GM21717 (cell line): ENCODE measurements around the gene PRM2.
"Not testable (repeated sequence)": the region's sequence is repeated elsewhere in the genome, so short reads cannot be mapped to it uniquely, and the experiment has no call there.

Source experiments
- ATAC-seq: cut with Tn5 transposase; IDR thresholded peaks from one replicate; pipeline ENCODE4 v1.9.1; 2021; ENCODE audit warnings: mild to moderate bottlenecking, moderate library complexity; ENCODE audit not compliant: unreplicated experiment

Gene PRM2

GRCh38 chr16:11307639-11308492 is 31.6 kb upstream of the PRM2 start:
- ATAC-seq, result no peak

DNA sequence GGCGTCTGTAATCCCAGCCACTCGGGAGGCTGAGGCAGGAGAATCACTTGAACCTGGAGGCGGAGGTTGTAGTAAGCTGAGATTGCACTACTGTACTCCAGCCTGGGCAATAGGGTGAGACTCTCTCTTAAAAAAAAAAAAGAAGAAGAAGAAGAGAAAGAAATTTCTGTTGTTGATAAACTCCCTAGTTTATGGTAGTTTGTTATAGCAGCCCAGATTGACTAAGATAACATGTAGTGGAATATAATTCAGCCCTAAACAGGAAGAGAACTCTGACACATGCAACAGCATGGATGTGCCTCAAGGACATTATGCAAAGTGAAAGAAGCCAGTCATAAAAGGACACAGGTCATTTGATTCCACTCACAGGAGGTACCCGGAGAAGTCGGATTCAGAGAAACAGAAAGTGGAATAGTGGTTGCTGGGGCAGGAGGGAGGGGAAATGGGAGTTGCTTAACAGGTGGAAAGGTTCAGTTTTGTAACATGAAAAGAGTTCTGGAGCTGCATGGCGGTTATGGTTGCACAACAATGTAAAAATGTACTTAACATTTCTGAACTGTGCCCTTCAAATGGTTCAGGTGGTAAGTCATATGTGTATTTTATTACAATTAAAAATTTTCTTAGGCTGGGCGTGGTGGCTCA is 30.8 kb upstream of the PRM2 start:
- no peak for ATAC-seq

GRCh38 chr16:11306381-11306780 is 30.1 kb upstream of the PRM2 start:
- ATAC-seq, result no peak

DNA sequence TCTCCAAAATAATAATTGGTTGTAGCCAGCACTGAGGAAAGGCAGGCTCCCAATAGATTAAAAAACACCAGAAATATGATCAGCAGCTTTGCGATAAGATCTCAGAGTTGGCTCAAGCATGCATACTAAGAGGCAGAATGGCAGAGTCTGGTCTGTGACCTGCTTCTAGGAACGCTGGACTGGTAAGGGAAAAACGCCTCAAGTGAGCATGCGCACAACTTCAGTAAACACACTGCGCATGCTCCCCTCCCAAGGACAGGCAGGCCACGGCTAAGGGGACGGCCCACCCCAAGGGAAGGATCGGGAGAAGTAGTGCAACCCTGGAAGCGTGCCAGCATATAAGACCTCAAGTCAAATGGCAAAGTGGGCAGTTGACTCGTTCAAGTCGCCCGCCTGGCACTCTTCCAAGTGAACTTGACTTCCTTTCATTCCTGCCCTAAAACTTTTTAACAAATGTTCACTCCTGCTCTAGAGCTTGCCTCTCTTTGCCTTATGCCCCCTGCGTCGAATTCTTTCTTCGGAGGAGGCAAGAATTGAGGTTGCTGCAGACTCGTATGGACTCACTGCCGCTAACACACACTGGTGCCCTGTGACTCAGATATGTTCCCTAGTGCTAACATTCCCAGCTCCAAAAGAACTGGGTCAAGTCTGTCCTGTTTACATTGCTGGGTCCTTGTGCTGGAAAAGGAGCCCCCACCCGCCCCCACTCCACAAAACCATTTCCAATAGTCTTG is 27.3 kb upstream of the PRM2 start:
- ATAC-seq, result no peak

DNA sequence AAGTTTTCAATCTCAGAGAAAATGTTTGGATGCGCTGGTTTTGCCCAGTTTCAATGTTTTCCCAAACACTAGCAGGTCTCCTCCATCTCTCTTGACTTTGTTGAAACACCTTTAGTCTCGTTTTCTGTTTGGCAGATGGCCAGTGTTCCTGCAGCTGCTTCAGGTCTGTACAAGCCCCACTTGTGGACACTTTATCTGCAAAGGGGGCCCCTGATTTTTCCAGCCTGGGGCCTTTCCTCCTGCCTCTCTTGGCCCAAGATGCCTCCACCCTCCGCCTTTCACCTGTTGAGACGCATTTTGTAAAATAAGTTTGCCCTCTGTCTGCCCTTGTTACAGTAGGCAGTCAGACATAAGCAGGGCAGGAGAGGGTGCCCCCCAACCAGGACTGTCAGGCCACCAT is 26.7 kb upstream of the PRM2 start:
- ATAC-seq, result no peak

- no peak for ATAC-seq
These were observed 25.6 kb upstream of the PRM2 start for GRCh38 chr16:11301645-11302501.

DNA sequence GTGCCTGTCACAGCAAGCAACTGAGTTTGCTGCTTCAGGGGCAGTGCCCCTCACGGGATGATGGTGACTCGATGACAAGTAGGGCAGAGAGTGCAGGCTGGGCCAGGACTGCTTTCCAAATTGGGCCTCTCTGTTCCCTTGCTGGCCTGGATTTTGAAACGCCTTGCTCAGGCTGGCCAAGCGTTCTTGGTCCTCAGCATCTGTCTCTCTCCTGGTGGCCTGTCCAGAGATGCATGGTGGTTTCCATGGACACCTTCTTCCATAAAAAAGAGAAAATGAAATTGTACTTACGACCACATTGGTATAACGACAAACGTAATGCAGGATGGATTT is 24.2 kb upstream of the PRM2 start:
- no peak for ATAC-seq

DNA sequence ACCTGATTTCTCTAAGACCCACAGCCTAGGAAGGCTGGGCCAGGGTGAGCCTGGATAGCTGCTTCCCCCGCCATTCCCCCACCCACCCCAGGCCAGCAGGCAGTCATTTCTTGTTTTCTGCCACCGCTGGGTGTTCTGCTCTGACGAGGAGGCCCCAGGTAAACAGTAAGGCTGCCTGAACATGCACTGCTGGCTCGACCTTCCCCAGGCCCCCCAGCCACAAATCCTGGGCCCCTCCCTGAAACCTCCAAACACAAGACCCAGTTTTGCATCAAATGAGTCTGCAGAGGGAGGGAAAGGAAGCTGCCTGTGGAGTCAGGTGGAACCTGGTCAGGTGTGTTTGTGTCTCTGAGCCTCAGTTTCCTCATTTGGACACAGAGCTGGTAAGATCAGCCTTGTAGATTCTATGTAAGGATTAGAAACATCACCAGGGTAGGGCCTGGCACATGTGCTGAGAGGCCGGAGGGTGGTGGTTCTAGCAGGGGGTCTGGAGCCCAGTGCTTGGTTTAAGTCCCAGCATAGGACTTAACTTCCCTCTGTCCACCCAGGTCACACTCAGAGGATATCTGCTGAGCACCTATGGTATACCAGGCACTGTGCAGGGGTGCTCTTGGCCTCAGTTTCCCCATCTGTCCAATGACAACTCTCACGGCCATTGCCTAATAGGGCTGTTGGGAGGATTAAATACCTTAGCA is 23.7 kb upstream of the PRM2 start:
- no peak for ATAC-seq

DNA sequence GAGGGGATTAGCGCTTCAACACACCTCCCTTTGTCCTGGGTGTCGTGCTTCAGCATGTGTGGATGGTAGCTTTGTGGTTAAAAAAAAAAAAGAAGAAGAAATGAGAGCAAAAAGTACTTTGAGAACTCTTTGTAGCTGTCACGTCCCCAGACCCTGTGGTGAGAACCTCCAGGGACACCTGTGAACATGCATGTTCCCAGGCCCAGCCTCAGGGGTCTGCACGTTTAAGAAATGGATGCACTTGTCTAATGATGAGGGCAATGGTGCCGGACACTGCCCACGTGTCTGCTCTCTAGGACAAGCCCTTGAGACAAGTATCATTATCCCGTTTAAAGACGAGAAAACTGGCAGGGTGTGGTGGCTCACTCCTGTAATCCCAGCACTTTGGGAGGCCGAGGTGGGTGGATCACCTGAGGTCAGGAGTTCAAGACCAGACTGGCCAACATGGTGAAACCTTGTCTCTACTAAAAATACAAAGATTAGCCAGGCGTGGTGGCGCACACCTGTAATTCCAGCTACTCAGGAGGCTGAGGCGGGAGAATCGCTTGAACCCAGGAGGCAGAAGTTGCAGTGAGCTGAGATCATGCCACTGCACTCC is 22.8 kb upstream of the PRM2 start:
- not testable (repeated sequence) for ATAC-seq

GRCh38 chr16:11298143-11298900 is 22.0 kb upstream of the PRM2 start:
- no peak for ATAC-seq

GRCh38 chr16:11297492-11298142 is 21.3 kb upstream of the PRM2 start:
- peak; percentile 54 for ATAC-seq

GRCh38 chr16:11296706-11297491 is 20.6 kb upstream of the PRM2 start:
- no peak for ATAC-seq

DNA sequence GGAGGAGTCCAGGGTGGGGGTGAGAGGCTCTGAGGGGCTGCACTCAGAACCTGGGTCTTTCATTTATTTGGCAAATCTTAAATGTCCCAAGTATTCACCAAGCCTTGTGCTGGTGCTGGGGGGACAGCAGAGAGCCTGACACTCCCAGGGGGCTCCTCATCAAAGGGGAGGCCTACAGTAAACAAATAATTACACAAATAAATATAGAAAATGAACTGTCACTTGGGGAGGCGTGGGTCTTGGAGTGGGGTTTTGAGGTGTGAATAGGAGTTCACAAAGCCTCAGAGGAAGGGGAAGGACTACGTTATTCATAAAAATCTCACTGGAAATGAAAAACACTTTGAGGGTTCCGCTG is 20.0 kb upstream of the PRM2 start:
- ATAC-seq, result no peak

GRCh38 chr16:11295672-11296071 is 19.4 kb upstream of the PRM2 start:
- ATAC-seq, result no peak

DNA sequence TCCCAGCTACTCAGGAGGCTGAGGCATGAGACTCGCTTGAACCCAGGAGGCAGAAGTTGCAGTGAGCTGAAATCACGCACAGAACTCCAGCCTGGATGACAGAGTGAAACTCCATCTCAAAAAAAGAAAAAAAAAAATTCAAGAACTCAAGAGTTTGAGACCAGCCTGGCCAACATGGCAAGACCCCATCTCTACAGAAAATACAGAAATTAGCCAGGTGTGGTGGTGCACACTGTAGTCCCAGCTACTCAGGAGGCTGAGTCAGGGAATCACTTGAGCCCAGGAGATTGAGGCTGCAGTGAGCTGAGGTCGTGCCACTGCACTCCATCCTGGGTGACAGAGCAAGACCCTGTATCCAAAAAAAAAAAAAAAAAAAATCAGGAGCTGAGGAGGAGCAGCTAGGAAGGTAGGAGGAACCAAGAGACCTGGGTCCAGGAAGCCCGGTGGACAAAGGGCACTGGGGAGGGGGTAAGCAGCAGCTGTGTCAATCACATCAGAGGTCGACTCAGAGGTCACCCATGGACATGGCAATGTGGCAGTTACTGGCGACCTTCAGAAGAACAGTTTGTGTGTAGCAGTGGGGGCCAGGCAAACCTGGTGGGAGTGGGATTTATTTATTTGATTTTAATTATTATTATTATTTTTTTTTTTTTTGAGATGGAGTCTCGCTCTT is 15.9 kb upstream of the PRM2 start:
- ATAC-seq, result no peak

DNA sequence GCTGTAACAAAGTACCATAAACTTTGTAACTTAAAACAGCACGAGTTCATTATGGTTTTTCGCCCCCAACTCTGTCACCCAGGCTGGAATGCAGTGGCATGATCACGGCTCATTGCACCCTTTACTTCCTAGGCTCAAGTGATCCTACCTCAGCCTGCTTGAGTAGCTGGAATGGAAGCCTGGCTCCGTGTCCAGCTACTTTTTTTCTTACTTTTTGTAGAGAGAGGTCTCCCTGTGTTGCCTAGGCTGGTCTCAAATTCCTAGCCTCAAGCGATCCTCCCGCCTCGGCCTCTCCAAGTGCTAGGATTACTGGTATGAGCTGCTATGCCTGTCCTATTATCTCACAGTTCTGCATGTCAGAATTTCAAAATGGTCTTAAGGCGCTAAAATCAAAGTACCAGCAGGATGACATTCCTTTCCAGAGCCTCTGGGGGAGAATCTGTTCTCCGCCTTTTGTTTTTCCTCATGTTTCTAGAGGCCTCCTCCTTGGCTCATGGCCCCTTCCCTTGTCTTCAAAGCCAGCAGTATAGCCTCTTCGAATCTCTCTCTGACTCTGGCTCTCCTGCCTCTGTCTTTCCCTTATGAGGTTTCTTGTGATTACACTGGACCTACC is 14.9 kb upstream of the PRM2 start:
- no peak for ATAC-seq
